Stimulated activated CD8-positive, alpha-beta memory T cell treated with anti-CD3 and anti-CD28 coated beads, Interleukin-4, amount 100 ng/mL, for 1 hour (primary cell): Measurements from ENCODE around the gene RNF213.

Source experiments
- DNase-seq, 2 donors: peaks; one replicate each; pipeline ENCODE4 v3.0.0-alpha.2; 2020; ENCODE audit warnings: low read depth in 2 of 2, low spot score in 1 of 2

The RNF213 gene

GRCh38 chr17:80347536-80347935, 86.9 kb downstream of the RNF213 start:
- no peak for DNase-seq

DNA sequence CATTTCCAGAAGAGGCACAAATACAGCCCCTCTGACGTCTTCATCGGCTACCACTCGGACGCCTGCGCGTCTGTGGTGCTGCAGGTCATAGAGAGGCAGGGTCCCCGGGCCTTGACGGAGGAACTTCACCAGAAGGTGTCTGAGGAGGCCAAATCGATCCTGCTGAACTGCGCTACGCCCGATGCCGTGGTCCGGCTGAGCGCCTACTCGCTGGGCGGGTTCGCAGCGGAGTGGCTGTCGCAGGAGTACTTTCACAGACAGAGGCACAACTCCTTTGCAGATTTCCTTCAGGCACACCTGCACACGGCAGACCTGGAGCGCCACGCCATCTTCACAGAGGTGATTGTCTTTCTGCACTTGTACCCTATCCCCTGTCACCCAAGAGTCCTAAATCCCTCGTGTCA, 87.3 kb downstream of the RNF213 start:
- no peak for DNase-seq

GRCh38 chr17:80348551-80349150, 88.0 kb downstream of the RNF213 start:
- DNase-seq = no peak

- no peak for DNase-seq
These were observed 88.5 kb downstream of the RNF213 start for GRCh38 chr17:80349151-80349651.

GRCh38 chr17:80349751-80350150, 89.1 kb downstream of the RNF213 start:
- no peak for DNase-seq

- DNase-seq = no peak
These were observed 91.7 kb downstream of the RNF213 start for GRCh38 chr17:80352216-80352895.

DNA sequence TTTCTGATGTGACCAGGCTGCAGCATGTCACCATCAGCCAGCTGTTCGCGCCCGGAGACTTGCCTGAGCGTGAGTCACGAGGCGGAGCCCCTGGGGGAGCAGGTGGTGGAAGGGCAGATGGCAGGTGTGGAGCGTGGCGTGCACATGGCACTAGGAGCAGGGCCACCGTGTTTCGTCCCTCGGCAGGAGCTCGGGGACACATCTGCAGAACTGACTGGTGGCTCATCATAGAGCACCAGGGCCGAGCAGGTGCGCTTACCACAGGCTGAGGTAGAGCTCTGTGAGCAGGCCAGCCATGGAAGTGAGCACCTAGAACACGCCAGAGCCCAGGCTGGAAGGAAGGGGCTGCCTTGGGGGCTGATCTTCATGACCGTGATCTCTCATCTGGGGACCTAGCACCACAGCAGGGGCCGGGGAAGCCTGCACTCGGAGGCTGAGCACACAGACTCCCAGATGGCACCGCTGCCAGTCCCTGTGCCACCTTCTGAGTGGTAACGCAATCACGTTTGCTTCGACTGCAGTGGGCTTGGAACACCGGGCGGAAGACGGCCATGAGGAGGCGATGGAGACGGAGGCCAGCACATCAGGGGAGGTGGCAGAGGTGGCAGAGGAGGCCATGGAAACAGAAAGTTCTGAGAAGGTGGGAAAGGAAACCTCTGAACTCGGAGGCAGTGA, 92.5 kb downstream of the RNF213 start:
- DNase-seq = no peak

- no peak for DNase-seq
These were observed 93.1 kb downstream of the RNF213 start for GRCh38 chr17:80353718-80354275.

DNA sequence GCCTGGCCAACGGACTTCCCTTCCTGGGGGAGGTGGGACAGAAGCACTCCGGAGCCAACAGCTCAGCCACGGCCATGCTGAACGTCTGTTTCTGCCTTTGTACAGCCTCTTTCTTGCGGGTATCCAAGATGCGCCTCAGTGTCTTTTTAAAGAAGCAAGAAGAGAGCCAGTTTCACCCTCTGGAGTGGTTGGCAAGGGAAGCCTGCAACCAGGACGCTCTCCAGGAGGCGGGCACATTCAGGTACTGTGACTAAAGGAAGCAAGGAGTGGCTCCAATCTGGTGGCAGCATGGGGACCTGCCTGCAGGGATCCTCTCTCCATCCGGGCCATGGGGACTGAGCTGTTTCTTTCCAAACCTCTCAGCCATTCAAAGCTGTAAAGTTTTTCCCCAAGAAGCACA, 93.7 kb downstream of the RNF213 start:
- no peak for DNase-seq

DNA sequence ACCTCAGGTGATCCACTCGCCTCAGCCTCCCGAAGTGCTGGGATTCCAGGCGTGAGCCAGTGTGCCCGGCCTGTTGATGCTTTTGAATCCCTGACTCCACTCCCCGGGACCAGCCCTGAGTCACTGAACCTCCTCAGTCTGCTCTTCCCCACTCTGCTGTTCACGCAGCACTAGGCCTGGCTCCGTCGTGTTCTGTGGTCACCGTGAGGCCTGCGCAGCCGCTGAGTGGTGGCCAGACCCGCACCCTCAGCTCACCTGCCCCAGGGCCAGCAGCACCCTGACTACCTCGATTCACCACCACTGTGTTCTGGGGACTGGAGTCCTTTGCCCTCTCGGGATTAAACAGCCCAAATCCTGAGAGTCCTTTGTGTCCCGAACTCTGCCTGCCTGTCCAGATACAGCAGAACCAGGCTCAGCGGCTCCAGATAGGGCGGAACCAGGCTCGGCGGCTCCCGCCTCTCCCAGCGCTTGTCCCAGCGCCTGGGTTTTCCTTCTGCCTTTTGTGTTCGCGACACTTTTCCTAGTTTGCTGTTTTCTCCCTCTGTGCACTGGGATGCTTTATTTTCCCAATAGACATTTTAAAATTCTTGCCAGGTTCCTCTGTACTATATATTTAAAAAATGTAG, 95.7 kb downstream of the RNF213 start:
- no peak for DNase-seq

GRCh38 chr17:80358131-80358530, 97.5 kb downstream of the RNF213 start:
- DNase-seq = no peak

GRCh38 chr17:80358861-80359260, 98.2 kb downstream of the RNF213 start:
- DNase-seq = no peak

GRCh38 chr17:80359422-80360110, 98.9 kb downstream of the RNF213 start:
- no peak for DNase-seq

- DNase-seq = no peak
These were observed 99.7 kb downstream of the RNF213 start for GRCh38 chr17:80360396-80360795.

DNA sequence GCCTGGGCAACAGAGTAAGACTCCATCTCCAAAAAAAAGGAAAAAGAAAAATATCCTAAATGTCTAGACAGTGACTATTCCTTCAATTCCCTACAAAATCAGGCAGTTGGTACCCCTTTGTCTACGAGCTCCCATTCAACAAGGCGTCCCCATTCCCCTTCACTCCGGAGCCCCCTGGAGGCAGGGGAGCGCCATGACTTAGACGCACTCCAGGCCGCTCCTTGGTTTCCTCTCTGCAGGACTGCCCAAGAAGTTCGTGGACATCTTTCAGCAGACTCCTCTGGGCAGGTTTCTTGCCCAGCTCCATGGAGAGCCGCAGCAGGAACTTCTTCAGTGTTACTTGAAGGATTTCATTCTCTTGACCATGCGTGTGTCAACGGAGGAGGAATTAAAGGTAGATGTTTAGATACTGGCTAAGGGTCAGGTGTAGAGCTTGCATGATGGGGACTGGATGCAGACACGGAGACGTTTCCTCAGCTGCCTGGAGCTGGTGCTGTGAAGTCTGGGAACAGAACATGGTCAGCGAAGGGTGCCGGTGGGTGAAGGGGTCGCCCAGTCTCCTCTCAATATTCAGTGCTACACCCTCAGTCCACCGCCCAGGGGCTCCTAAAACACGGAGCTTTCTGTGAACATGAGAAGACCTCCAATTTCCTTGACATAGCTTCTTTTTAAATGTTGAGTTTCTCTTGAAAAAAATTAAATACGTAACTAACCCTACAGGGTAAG, 101.0 kb downstream of the RNF213 start:
- no peak for DNase-seq

DNA sequence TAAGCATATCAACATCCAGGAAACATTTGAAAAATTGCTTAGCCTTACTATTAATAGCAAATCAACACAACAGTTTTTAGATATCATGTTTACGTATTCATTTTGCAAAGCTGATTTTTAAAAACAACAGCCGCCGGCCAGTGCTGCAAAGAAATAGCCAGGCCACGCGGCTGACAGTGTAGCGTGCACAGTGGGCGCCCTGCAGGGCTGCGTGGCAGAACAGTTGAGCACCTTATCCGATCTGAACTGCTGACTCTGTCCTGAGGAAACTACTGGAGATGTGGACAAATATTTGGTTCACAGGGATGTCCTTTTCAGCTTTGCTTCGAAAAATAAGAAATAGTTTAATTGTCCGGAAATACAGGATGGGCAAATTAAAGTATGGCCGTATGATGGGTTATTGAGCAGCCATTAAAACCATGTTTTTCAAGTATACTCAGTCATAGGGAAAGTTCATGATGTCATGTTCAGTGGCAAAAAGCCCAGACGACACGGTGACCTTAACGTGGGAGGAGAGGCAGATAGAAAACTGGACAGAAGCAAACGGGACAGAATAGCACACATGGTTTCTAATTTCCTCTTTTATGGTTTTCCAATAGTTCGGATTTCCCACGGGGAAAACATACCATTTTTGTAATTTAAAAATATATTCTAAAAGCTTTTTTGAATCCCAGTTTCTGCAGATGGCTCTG, 101.9 kb downstream of the RNF213 start:
- DNase-seq = no peak

GRCh38 chr17:80363120-80363515, 102.5 kb downstream of the RNF213 start:
- no peak for DNase-seq

DNA sequence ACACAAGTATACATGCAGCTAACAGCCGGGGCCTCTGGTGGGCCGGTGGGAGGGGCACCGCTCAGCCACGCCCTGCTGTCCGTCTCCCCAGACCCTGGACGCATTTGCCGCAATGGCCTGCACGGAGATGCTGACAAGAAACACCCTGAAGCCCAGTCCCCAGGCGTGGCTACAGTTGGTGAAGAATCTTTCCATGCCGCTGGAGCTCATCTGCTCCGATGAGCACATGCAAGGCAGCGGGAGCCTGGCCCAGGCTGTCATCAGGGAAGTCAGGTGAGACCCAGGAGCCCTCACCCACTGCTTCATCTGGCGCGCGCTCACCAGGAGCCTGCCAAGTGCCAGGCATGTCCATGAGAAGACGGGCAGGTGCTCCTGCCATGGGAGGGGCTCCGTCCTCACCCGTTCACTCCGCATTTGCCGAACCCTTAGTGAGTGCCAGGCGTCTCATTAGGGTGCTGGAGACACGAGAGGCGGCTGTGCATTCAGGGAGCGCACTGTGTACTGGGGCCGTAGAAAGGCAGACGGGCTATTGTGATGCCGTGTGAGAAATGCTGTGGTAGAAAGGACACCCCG, 103.0 kb downstream of the RNF213 start:
- DNase-seq = no peak

- DNase-seq = no peak
These were observed 103.5 kb downstream of the RNF213 start for GRCh38 chr17:80364091-80364691.
